ENCODE data around the gene BACE2.

Gene BACE2

DNA sequence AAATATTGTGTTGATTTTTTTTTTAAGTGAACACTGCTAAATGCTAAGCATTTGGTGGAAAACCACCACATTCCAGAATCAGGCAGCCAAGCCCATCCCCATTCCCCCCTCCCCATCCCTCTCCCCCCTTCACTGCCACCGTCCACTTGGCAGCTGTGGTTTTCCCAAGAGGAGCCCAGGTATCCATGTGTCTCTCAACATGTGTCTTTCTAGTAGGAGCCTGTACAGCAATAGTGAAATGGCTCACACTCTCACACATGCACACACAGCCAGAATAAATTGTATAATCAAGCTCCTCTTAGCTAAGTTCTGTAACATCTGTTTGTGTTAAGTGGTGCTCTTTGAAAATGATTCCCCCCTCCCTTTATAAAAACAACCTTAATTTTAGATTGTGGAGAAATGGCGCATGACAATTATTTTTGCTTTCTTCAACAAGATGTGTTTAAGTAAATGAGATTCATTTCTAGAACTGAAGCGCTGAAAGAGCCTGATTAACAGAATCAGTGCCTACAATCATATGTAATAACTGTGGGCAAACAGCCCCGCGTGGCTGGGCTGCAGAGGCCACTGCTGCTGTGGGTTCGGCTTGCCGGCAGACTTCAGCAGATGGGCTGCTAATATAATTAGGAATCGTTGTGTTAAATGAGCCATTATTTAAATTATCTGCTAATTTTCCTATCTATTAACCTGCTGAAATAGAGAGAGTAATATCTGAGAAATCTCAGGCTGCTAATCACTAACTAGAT lies 43.3 kb downstream of the BACE2 start:
- no peak for TF ChIP-seq JUND (IDR thresholded peaks at IDR 0.05; ENCODE audit: low read depth)
- in situ Hi-C loops (cut with HindIII; ENCODE audit: low pct_unique_long_range_greater_than_20kb, low sequenced_read_pairs): no loop called here

DNA sequence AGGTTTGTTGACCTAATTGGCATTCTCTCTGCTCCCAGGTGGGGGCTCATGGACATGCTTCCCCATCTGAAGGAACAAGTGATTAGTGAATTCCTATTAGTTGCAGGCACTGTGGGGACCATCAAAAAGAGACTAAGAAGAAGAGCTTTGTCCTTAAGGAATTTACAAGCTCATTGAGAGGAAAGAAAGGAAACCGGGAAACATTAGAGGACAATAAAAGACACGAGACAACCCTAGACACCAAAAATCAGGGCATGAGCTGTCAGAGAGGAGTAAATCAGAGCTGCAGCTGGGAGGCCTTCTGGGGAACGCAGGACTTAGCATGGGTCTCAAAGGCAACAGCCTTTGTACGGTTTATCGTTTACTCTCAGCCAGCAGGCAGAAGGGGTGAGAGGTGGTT lies 45.1 kb downstream of the BACE2 start:
- in situ Hi-C loops (cut with HindIII; ENCODE audit: low pct_unique_long_range_greater_than_20kb, low sequenced_read_pairs): no loop called here
- TF ChIP-seq JUND (IDR thresholded peaks at IDR 0.05; ENCODE audit: low read depth): no peak
- no peak for DNase-seq (ENCODE audit: low read depth in 1 of 2, low spot score in 1 of 2)

More for the DNA sequence above, 43.3 kb downstream of the BACE2 start:
- DNase-seq (ENCODE audit: low read depth in 1 of 2, low spot score in 1 of 2): no peak

DNA sequence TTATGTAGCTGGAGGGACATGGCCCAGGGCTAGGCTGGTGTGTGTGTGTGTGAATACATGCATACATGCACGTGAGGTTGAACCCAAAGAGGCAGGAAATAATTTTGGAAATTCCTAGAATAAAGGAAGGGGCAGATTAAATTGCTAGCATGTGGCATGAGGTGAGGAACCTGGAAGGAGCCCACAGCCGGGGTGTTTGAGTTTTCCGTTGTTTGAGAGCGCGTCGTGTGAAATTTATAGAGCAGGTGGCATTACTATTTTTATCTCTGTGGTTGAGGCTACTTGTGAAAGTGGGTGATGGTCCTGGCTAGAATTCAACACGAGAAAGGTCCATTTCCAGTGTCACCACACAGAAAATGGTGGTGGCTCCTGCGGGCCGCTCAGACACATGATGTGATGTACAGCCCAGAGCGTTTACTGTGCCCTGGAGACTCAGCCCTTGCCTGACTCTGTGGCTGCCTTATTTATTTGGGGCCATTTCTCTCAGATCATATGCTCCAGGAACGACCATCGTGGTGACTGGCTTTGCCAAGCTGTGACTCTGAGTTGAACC lies 48.0 kb downstream of the BACE2 start:
- TF ChIP-seq JUND (IDR thresholded peaks at IDR 0.05; ENCODE audit: low read depth): no peak
- DNase-seq (ENCODE audit: low read depth in 1 of 2, low spot score in 1 of 2): no peak
- in situ Hi-C loops (cut with HindIII; ENCODE audit: low pct_unique_long_range_greater_than_20kb, low sequenced_read_pairs): no loop called here

DNA sequence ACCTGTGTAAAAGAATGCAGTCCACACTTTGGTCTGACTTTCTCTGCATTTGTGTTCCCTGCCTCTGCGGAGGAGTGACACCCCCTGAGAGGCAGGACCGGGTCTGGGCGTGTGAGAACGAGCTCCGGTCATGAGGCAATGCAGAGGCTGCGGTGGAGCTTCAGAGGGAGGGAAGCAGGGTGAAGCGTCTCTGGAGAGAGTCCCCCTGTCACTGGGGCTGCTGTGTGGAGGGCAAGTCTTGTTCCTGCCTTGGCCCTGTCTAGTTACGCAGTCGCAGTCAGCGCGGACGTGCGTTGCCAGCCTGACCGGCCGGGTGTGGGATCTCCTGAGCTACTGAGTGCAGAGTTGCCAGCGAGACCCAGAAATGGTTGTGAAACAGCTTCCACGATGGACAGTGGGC lies 48.5 kb downstream of the BACE2 start:
- in situ Hi-C loops (cut with HindIII; ENCODE audit: low pct_unique_long_range_greater_than_20kb, low sequenced_read_pairs): no loop called here

DNA sequence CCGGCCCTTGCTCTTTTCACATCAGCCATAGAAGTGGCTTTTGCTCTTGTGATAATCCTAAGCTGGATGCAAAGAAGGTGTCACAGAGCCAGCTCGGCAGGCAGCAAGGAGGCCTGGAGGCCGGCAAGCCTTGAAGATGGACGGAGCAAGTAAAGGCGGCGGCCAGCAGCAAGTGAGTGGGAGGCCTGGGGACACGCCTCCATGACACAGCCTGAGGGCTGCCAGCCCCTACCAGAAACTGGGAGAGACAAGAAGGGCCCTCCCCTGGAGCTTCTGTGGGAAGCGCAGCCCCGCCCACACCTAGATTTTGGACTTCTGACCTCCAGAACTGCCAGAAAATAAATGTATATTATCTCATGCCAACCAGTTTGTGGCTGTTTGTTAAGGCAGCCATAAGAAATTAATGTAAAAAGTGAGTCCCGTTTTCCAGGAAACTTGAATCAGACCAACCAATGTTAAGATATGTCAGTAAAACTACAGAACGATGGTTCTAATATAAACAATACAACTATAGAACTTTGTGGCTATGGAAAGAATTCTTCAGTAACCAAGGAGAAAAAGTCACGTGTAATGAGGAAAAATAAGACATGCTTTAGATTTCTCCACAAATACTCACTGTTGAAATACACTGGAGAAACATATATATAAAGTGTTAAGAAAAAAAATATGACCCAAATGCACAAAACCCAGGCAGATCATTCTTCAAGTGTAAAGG lies 49.9 kb downstream of the BACE2 start:
- in situ Hi-C loops (cut with HindIII; ENCODE audit: low pct_unique_long_range_greater_than_20kb, low sequenced_read_pairs): no loop called here
- no peak for TF ChIP-seq JUND (IDR thresholded peaks at IDR 0.05; ENCODE audit: low read depth)
- no peak for DNase-seq (ENCODE audit: low read depth in 1 of 2, low spot score in 1 of 2)

More for the DNA sequence above, 48.5 kb downstream of the BACE2 start:
- no peak for TF ChIP-seq JUND (IDR thresholded peaks at IDR 0.05; ENCODE audit: low read depth)
- no peak for DNase-seq (ENCODE audit: low read depth in 1 of 2, low spot score in 1 of 2)

DNA sequence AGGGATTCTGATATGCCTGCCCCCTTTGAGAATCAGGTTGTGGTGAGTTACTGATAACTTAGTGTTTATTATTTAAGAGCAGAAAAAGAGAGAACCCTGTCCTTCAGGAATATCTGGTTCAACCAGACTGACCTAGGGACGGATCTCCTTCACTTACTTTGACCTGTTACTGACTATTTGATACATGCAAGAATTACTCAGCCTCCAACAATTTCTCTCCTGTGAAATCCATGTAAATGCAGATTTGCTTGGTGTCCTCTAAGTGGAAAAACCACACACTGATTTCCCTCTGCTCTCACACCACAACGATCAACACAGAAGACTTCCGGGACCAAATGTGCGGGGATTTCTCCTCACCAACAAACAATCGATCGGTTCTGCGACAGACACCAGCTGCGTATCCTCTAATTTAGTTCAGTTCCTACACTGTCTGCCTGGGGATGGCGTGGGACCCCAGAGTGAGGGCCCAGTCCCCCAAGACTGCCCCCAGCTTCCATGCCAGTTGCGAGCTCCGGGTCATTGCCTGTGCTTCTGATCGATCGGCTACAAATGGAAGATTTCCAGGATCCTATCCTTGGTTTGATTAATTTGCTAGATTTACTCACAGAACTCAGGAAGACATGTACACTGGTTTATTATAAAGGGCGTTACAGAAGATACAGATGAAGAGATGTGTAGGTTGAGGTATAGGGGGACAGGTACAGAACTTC lies 51.7 kb downstream of the BACE2 start:
- in situ Hi-C loops (cut with HindIII; ENCODE audit: low pct_unique_long_range_greater_than_20kb, low sequenced_read_pairs): no loop called here
- DNase-seq (ENCODE audit: low read depth in 1 of 2, low spot score in 1 of 2): peak in 1 of 2 experiments; percentile 52
- no peak for TF ChIP-seq JUND (IDR thresholded peaks at IDR 0.05; ENCODE audit: low read depth)

DNA sequence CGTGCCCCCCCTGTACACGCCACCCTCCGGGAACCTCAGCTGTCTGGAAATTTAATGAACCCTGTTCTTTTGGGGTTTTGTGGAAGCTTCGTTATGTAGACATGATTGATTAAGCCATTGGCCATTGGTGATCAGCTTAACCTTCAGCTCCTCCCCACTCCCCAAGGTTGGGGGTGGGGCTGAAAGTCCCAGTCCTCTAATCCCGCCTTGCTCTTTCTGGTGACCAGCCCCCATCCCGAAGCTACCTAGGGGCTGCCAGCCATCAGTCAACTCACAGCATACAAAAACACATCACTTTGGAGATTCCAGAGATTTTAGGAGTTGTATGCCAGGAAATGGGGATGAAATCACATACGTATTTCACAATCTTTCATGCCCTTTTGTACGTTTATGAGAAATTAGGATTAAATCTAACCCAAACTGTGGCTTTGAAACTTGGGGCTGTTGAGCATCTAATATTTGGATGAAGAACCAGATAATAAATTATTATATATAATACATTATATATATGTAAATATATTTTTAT lies 52.3 kb downstream of the BACE2 start:
- no peak for TF ChIP-seq JUND (IDR thresholded peaks at IDR 0.05; ENCODE audit: low read depth)
- in situ Hi-C loops (cut with HindIII; ENCODE audit: low pct_unique_long_range_greater_than_20kb, low sequenced_read_pairs): no loop called here
- DNase-seq (ENCODE audit: low read depth in 1 of 2, low spot score in 1 of 2): no peak

DNA sequence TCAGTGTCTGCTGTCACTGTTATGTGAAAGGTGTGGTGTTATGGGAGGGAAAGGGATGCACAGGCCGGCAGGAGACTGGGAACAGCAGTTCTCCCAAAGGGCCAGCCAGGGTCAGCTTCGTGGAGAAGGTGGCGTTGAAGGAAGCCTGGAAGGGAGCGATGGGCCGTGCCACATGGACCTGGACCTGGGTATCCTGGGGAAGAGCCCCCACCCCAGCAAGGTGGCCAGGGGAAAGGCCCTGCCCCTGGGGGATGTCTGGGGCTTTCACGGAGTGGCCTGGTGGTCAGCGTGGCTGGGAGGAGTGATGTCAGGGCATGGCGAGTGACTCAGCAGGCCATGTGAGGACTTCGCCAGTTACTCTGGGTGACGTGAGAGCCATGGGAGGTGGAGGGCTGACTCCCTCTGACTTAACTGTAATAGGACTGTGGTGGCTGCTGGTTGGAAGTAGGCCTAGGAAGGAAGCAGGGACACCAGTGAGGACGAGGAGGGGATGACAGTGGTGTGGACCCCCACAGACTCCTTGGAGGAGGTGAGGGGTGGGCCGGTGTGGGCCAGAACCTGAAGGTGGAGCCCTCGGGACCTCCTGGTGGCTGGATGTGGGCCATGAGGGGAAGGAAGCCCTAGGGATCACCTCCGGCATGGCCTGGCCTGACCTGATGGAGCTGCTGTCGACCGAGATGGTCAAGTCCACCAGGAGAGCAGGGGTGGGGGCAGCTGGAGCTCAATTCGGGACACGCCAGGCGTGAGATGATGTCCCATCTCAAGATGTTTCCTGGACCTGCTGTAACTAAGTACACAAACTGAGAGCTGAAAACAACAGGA lies 54.5 kb downstream of the BACE2 start:
- DNase-seq (ENCODE audit: low read depth in 1 of 2, low spot score in 1 of 2): no peak
- in situ Hi-C loops (cut with HindIII; ENCODE audit: low pct_unique_long_range_greater_than_20kb, low sequenced_read_pairs): no loop called here
- no peak for TF ChIP-seq JUND (IDR thresholded peaks at IDR 0.05; ENCODE audit: low read depth)

DNA sequence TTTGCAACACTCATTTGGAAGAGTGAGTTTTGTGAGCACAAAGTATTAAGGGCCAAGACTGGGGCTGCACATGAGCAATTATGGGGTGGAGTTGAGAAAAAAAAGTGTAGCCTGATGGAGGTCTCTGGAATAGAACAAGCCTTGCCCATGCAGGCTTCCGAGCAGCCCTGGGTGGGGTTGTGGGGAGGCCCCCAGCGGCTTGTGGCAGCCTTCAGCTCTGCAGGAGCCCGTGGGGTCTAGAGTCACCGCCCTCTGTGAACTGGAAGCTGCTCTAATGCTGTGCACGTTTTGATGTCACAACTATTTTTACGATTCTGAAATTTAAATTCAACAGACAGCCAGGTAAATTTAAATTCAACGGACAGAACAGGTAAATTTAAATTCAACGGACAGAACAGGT lies 58.9 kb downstream of the BACE2 start:
- in situ Hi-C loops (cut with HindIII; ENCODE audit: low pct_unique_long_range_greater_than_20kb, low sequenced_read_pairs): no loop called here
- no peak for DNase-seq (ENCODE audit: low read depth in 1 of 2, low spot score in 1 of 2)
- no peak for TF ChIP-seq JUND (IDR thresholded peaks at IDR 0.05; ENCODE audit: low read depth)

DNA sequence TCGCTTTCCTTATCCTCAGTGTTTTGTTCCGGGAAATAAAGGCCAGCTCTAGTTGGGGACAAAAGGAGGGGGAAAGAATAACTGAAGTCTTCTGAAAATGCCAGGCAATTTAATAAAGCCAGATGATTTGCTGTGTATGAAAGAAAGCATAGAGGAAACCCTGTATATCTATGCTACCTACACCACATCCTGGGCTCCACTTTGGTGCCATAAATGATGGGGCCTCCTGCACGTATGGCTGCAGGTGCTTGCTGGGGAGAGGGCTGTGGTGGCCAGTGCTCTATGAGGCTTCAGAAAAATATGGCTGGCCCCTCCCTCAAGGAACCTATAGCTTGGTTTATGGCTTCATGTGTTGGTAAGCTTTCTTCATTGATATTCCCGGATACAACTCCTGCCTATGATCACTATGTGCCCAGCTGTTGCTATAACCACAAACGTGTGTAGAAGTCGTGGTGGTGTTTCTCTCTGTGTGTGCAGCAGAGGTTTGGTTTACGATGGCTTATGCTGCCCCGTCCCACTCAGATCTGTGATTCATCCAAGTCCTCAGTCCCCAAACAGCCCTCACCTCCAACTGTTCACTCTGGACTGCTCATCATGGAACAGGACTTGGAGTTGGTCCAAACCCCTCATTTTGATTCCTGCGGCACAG lies 59.5 kb downstream of the BACE2 start:
- DNase-seq (ENCODE audit: low read depth in 1 of 2, low spot score in 1 of 2): no peak
- no peak for TF ChIP-seq JUND (IDR thresholded peaks at IDR 0.05; ENCODE audit: low read depth)
- in situ Hi-C loops (cut with HindIII; ENCODE audit: low pct_unique_long_range_greater_than_20kb, low sequenced_read_pairs): no loop called here

DNA sequence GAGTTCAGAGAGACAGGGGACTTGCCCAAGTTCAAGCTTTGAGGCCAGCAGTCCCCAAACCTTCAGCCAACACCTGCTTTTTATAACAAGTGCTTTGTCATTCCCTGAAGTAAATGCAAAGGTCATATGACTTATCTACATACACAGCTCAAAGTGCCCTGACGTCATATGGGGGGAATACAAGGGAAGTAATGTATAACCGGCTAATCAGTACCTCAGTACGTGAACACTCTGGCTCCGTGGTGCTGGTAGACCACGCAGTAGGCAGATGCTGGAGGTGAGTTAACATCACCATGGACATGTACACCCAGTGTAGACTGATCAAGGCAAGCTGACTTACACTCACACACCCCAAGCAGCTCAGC lies 60.0 kb downstream of the BACE2 start:
- no peak for DNase-seq (ENCODE audit: low read depth in 1 of 2, low spot score in 1 of 2)
- TF ChIP-seq JUND (IDR thresholded peaks at IDR 0.05; ENCODE audit: low read depth): no peak
- in situ Hi-C loops (cut with HindIII; ENCODE audit: low pct_unique_long_range_greater_than_20kb, low sequenced_read_pairs): no loop called here

Data from T47D (cell line).